SH-SY5Y (cell line): ENCODE data around the gene TDRKH.

ENCODE experiments used
- GATA2 ChIP-seq: IDR thresholded peaks from 2 replicates; pipeline ENCODE4 v1.6.1; 2011; ENCODE audit warnings: mild to moderate bottlenecking, low read depth, low read length
- GATA3 ChIP-seq: IDR thresholded peaks from 2 replicates; pipeline ENCODE4 v1.6.1; 2011; ENCODE audit warnings: low read depth, mild to moderate bottlenecking, low read length, moderate library complexity

- TF ChIP-seq GATA3, result no peak
- TF ChIP-seq GATA2, result no peak
These were observed 14.9 kb upstream of the TDRKH start, which contains the start of gene LINGO4 for GRCh38 chr1:151805066-151805820.
